HG02852 (cell line): ENCODE data around the gene PRKD1.

ENCODE experiments used
- ATAC-seq: cut with Tn5 transposase; IDR thresholded peaks from one replicate; pipeline ENCODE4 v1.9.1; 2021; ENCODE audit warnings: mild to moderate bottlenecking, moderate library complexity; ENCODE audit not compliant: unreplicated experiment

The PRKD1 gene

DNA sequence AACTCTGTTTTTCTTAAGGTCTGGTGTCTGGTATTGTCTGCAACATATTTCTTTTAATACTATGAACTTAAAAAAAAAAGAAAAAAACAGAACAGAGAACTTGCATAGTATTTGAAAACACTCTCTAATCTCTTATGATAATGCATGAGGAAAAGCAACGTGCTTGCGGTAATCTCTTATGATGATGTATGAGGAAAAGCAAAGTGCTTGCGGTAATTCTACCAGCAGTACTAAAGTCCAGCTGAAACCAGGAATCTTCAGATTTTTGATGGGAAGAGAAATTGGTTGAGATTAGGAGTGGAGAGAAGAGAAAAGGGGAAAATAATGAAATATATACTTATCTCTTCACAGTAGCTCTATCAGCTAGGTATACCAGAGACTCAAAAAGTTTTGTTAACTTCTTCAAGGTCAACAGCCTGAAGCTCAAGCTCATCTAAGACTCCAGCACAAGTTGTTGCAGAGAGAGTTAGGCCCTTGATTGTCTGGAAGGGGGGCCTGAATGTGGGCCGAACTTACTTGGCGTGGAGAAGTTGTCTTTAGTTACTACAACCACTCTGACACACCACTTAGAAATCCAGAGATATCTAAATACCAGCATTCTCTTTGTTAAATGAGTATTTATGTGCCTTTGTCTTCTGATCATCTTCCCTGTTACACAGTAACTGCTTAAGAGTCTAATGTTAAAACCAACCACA, 240.4 kb downstream of the PRKD1 start:
- ATAC-seq = no peak

DNA sequence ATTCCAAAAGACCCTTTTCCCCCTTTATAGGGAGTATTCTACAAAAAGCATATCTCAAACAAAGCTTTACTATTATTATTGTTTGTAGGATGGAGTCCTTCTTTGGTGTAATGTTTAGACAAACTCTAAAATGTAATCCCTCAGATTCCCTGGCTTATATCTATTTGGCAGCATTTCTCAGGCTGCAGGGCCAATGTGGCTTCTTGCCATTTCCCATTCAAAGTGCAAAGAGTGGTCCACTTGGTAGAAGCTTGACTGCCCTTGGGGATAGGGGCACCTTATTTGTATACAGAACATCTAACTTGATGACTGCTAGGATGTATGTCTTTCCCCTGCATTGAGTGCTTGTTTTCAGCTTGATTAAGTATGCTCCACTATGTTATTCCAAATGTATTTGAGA, 242.7 kb downstream of the PRKD1 start:
- no peak for ATAC-seq

DNA sequence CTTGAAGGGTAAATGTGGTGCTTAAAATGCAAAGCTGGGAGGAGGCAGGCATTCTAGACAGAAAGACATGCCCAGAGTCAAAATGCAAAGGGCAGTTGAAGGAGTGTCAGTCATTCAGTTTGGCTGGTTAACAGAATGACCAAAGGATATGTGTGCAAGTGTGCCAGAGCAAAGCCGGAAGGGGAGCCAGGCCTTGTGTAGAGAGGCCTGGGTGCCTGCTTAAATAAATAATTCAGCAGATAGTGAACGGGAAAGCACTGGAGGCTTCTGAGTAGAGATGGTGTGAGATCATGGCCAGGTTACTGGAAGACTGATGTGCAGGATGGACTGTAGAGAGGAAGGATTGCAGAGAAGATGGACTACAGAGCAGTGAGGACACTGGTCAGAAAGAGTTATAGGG, 244.9 kb downstream of the PRKD1 start:
- no peak for ATAC-seq

DNA sequence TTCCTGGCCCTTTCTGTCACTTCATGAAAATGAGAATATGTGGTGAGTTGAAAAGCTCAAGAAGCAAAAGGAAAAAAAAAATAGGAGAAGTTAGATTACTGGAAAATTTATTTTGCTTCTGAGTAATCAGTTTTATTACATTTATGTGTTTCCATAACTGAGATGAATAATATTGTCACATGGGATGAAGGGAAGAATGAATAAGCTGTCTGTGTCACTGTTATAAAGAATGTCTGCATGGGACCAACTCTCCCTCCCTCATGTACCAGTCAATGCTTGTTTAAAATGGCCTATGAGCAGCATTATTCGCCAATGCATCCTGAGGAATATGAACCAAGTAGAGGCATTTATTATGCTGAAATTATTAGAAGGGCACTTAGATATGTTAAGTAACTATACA, 246.3 kb downstream of the PRKD1 start:
- no peak for ATAC-seq

GRCh38 chr14:29674566-29675285, 252.9 kb downstream of the PRKD1 start:
- ATAC-seq = no peak

DNA sequence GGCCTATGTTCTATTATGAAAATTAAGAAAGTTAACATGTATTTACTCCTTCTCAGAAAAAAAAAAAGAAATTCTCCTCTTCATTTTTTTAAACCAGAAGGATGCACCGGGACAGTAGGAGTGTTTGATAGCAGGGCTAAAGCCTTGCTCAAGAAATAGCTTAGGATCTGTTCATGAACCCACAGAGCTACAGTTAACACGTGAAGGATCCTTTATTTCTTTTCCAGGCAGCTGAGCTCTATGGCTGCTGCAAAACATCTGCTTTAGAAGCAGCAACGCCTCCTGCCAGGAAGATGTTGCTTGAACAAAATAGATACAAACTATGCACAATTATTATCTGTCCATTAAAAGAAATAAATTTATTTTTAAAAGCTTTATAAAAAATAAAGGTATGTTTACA, 254.8 kb downstream of the PRKD1 start:
- no peak for ATAC-seq

DNA sequence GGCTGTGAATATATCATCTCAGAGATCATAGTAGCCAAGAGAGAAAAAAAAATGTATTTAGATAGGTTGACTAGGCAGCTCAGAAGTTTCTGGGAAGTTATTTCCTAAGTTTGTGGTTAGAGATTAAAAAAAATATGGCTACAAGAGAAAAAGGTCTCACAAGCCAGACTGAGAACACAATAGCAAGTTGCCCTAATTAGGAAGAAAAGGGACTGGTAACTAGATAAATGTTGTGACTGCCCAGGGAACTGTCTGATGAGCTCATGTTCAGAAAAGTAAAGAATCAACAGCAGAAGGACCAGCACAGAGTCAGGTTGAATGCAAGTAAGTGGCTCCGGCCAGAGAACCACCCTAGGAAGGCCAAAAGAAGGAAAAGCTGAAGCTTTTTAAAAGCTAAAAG, 256.6 kb downstream of the PRKD1 start:
- no peak for ATAC-seq

GRCh38 chr14:29668201-29668600, 259.4 kb downstream of the PRKD1 start:
- ATAC-seq = no peak

DNA sequence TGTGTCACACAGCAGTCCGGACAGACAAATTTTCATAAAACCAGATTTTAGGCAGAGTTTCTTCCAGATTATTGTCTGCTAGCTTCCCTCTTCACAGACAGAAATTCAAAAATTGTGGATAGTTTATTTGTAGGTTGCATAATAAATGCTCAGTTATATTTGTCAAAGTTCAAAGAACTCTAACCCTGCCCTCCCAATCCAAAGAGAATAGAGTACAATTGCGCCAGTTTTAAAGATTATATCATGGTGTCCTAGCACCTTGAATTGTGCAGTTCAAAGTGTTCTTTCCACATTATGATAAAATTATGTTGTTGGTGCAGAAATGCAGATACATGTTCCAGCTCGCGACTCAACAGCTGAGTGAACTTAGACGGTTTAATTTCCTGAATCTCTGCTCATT, 263.1 kb downstream of the PRKD1 start:
- no peak for ATAC-seq

DNA sequence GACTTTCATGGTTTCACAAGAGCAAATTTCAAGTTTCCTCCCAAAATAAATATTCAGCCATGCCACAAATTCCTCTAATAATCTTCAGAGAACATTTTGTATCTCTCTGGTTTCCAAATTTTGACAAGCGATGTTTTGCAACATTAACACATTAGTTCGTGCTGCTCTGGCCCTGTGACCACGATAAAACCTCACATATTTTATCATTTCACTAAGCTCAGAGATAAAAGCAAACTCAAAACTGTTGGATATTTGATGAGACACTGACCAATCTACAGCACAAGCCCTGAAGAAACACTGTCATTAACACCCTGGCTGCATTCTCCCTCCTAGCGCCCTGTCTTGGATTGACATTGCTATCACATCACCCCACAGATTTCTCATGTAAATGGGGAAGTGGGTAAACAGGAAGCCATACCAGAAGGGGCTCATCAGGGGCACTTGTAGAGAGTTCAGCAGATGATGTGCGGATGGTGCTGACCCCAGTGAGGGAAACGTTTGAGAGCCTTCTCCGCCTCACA, 264.3 kb downstream of the PRKD1 start:
- no peak for ATAC-seq

- ATAC-seq = no peak
These were observed 272.6 kb downstream of the PRKD1 start for GRCh38 chr14:29654901-29655550.

GRCh38 chr14:29653303-29653702, 274.3 kb downstream of the PRKD1 start:
- ATAC-seq = no peak

DNA sequence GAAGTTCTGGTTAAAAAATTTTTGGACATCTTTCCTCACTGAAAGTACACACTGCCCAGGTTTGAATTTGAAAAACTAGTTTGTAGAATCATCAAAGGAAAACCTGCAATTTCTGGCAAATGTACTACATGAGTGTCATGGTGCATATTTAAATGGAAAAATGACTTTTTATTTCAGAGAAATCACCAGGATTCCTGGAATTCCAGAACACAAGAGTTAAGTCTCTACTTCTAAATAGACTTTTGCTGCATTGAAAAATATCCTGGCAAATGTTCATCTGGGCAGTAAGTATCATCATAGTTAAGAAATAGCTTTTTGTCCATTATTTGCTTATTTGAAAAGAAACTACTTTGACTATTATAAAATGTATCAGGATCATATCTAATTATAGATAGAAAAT, 275.1 kb downstream of the PRKD1 start:
- ATAC-seq = no peak

- ATAC-seq = no peak
These were observed 276.9 kb downstream of the PRKD1 start for GRCh38 chr14:29650554-29651269.

GRCh38 chr14:29649170-29649569, 278.5 kb downstream of the PRKD1 start:
- no peak for ATAC-seq

- ATAC-seq = no peak
These were observed 279.6 kb downstream of the PRKD1 start for GRCh38 chr14:29648045-29648444.

DNA sequence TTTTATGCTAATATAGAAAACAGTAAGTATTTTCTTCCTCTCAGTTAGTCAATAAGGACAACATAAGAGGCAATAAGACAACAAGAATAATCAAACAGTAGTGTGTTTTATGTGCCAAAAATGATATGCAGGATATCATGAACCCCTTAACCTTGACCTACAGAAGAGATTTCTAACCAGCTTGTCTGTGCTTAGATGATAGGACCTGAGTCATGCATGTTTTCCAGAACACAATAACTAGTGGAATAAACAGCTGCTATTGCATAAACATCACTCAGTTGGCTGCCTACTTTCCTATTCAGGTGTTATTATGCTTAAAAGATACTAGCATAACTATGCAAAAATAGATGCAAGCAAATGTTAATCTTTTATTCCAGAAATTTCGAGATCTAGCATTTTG, 282.5 kb downstream of the PRKD1 start:
- ATAC-seq = no peak

- no peak for ATAC-seq
These were observed 284.0 kb downstream of the PRKD1 start for GRCh38 chr14:29643433-29644211.

GRCh38 chr14:29637411-29637810, 290.2 kb downstream of the PRKD1 start:
- ATAC-seq = no peak

GRCh38 chr14:29636870-29637269, 290.8 kb downstream of the PRKD1 start:
- ATAC-seq = no peak
